WTC11 (cell line): Measurements from ENCODE around the gene MAP3K14. TPM values are rescaled to one million over a fixed set of nuclear protein-coding genes. Genes with fewer than 3 reads are reported as not detected.

ENCODE experiments used
- ATAC-seq: fragments of 200-7000 bp; cut with Tn5 transposase; 2 replicates; pipeline ENCODE4 v1.10.0; 2021; ENCODE audit warnings: mild to moderate bottlenecking, moderate library complexity
- CTCF ChIA-PET: fragments of 300-600 bp; sonication (Branson Sonifier 250); formaldehyde crosslinking; loops from one replicate; lab custom pipeline; 2021; ENCODE audit warnings: antibody characterized with exemption; lab: Charles Lee
- POLR2A ChIA-PET: fragments of 350-600 bp; sonication (Branson Sonifier 250); formaldehyde crosslinking; loops from one replicate; lab custom pipeline; 2021; ENCODE audit warnings: antibody characterized with exemption; lab: Charles Lee
- DNase-seq: peaks from one replicate; pipeline ENCODE4 v3.0.0; 2021; ENCODE audit warnings: low spot score
- H3K27ac Mint-ChIP-seq: 2 replicates; pipeline ENCODE4 v1.8.0; 2021; ENCODE audit warnings: mixed read lengths
- H3K27me3 Mint-ChIP-seq: 2 replicates; pipeline ENCODE4 v1.8.0; 2021; ENCODE audit warnings: low read depth, mild to moderate bottlenecking, moderate library complexity, mixed read lengths
- H3K36me3 Mint-ChIP-seq: 2 replicates; pipeline ENCODE4 v1.8.0; 2021; ENCODE audit warnings: mixed read lengths
- H3K4me1 Mint-ChIP-seq: 2 replicates; pipeline ENCODE4 v1.8.0; 2022; ENCODE audit warnings: mixed read lengths
- H3K4me3 Mint-ChIP-seq: 2 replicates; pipeline ENCODE4 v1.8.0; 2021; ENCODE audit warnings: mild to moderate bottlenecking, moderate library complexity, mixed read lengths
- H3K9me3 Mint-ChIP-seq: 2 replicates; pipeline ENCODE4 v1.8.0; 2021; ENCODE audit warnings: mixed read lengths
- CBFB ChIP-seq: sonication (generic); formaldehyde crosslinking; IDR thresholded peaks from 2 replicates; pipeline ENCODE4 v1.8.1; 2022; ENCODE audit warnings: mild to moderate bottlenecking, low read depth, missing genetic modification reagents
- EMX1 ChIP-seq: fragments of 250-450 bp; sonication (Bioruptor Pico); IDR thresholded peaks from 2 replicates; pipeline ENCODE4 v1.8.0; 2021; ENCODE audit warnings: mild to moderate bottlenecking
- FOXJ3 ChIP-seq: sonication (generic); formaldehyde crosslinking; IDR thresholded peaks from 2 replicates; pipeline ENCODE4 v1.9.0; 2021; ENCODE audit warnings: missing genetic modification reagents, mild to moderate bottlenecking, borderline replicate concordance
- HMGA2 ChIP-seq: fragments of 250-450 bp; sonication (Bioruptor Pico); IDR thresholded peaks from 2 replicates; pipeline ENCODE4 v1.4.0; 2021; ENCODE audit warnings: mild to moderate bottlenecking, moderate library complexity
- JAZF1 ChIP-seq: fragments of 250-450 bp; sonication (Bioruptor Pico); IDR thresholded peaks from 2 replicates; pipeline ENCODE4 v1.9.0; 2021; ENCODE audit warnings: moderate library complexity, mild to moderate bottlenecking, inconsistent platforms
- MYBL2 ChIP-seq: sonication (generic); formaldehyde crosslinking; IDR thresholded peaks from 2 replicates; pipeline ENCODE4 v1.8.1; 2023; ENCODE audit warnings: mild to moderate bottlenecking, moderate library complexity, missing genetic modification reagents
- NR3C1 ChIP-seq: sonication (generic); formaldehyde crosslinking; conservative IDR thresholded peaks from 2 replicates; pipeline ENCODE4 v1.8.1; 2023; ENCODE audit warnings: low read depth, mild to moderate bottlenecking, missing genetic modification reagents
- RELA ChIP-seq: sonication (generic); formaldehyde crosslinking; IDR thresholded peaks from 2 replicates; pipeline ENCODE4 v1.8.1; 2022; ENCODE audit warnings: missing genetic modification reagents, mild to moderate bottlenecking, borderline replicate concordance
- SMAD3 ChIP-seq: sonication (generic); formaldehyde crosslinking; IDR thresholded peaks from 2 replicates; pipeline ENCODE4 v1.8.0; 2022; ENCODE audit warnings: missing genetic modification reagents, mild to moderate bottlenecking, borderline replicate concordance
- SMAD4 ChIP-seq: sonication (generic); formaldehyde crosslinking; IDR thresholded peaks from 2 replicates; pipeline ENCODE4 v1.8.0; 2022; ENCODE audit warnings: mild to moderate bottlenecking, missing genetic modification reagents
- ZNF121 ChIP-seq: sonication (generic); formaldehyde crosslinking; IDR thresholded peaks from 2 replicates; pipeline ENCODE4 v1.8.0; 2023; ENCODE audit warnings: missing genetic modification reagents
- ZNF232 ChIP-seq: sonication (generic); formaldehyde crosslinking; IDR thresholded peaks from 2 replicates; pipeline ENCODE4 v1.8.0; 2022; ENCODE audit warnings: mild to moderate bottlenecking, missing genetic modification reagents
- ZNF317 ChIP-seq: sonication (generic); formaldehyde crosslinking; IDR thresholded peaks from 2 replicates; pipeline ENCODE4 v1.8.1; 2023; ENCODE audit warnings: low read depth, mild to moderate bottlenecking, moderate library complexity, missing genetic modification reagents, borderline replicate concordance
- ZNF416 ChIP-seq: fragments of 250-450 bp; sonication (Bioruptor Pico); IDR thresholded peaks from 2 replicates; pipeline ENCODE4 v1.9.0; 2021; ENCODE audit warnings: mild to moderate bottlenecking, inconsistent platforms
- total RNA-seq: library from RNA; stranded (reverse); gene quantifications from 3 replicates; pipeline ENCODE4 v1.2.3, GENCODE V29; 2021
- TF ChIP-seq, protein P1 (sequence below): sonication (generic); formaldehyde crosslinking; IDR thresholded peaks from 2 replicates; pipeline ENCODE4 v1.8.1; 2023; ENCODE audit warnings: mild to moderate bottlenecking, missing genetic modification reagents
- TF ChIP-seq, protein P2 (sequence below): sonication (generic); formaldehyde crosslinking; IDR thresholded peaks from 2 replicates; pipeline ENCODE4 v1.8.0; 2023; ENCODE audit warnings: mild to moderate bottlenecking, missing genetic modification reagents
- TF ChIP-seq, protein P3 (sequence below): sonication (generic); formaldehyde crosslinking; IDR thresholded peaks from 2 replicates; pipeline ENCODE4 v1.8.0; 2022; ENCODE audit warnings: mild to moderate bottlenecking, missing genetic modification reagents
- TF ChIP-seq, protein P4 (sequence below): fragments of 250-450 bp; sonication (Bioruptor Pico); IDR thresholded peaks from 2 replicates; pipeline ENCODE4 v2.1.2; 2022; ENCODE audit warnings: mild to moderate bottlenecking, moderate library complexity
- TF ChIP-seq, protein P5 (sequence below): fragments of 250-450 bp; sonication (Bioruptor Pico); IDR thresholded peaks from 2 replicates; pipeline ENCODE4 v1.8.0; 2021; ENCODE audit warnings: mild to moderate bottlenecking
- TF ChIP-seq, protein P6 (sequence below): sonication (generic); formaldehyde crosslinking; IDR thresholded peaks from 2 replicates; pipeline ENCODE4 v1.8.1; 2022; ENCODE audit warnings: missing genetic modification reagents, borderline replicate concordance
- TF ChIP-seq, protein P7 (sequence below): fragments of 250-450 bp; sonication (Bioruptor Pico); IDR thresholded peaks from 2 replicates; pipeline ENCODE4 v1.9.0; 2021; ENCODE audit warnings: moderate library complexity, mild to moderate bottlenecking, inconsistent platforms, borderline replicate concordance

The MAP3K14 gene
- total RNA-seq, 1 experiment from 2014 or later = 4.0 TPM

DNA sequence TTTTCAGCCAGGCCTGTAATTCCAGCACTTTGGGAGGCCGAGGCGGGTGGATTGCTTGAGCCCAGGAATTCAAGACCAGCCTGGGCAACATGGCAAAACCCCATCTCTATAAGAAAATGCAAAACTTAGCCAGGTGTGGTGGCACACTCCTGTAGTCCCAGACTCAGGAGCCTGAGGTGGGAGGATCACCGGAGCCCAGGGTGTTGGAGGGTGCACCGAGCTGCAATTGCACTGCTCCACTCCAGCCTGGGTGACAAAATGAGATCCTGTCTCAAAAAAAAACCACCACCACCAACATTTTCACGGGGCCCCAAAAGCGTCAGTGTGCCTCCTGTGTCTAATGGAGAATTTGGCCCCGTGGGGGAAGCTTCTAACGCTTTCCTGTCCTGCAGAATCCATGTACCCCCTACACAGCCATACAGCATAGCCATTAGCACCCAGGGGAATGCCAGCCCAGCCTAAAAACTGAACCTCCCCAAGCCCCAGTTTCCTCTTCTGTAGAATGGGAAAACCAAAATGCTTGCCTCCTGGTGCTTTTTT lies 22.2 kb upstream of the MAP3K14 start:
- no peaks in the 10 kb centered on the region for H3K36me3 Mint-ChIP-seq
- CTCF ChIA-PET = interaction anchor here (1.3 to 1.7 kb wide), 2 partner anchors 25 to 62 kb away, joined by 3 to 8 read pairs; no protein-coding TSS in a partner anchor
- ATAC-seq = no peak
- POLR2A ChIA-PET = interaction anchor here (0.5 to 0.6 kb wide), 2 partner anchors 68 to 267 kb away, joined by 3 to 6 read pairs; no protein-coding TSS in a partner anchor
- peaks cover 31% of the 10 kb centered on the region for H3K27me3 Mint-ChIP-seq
- no peak for DNase-seq
- H3K27ac Mint-ChIP-seq = no peak overlapping the region
- H3K9me3 Mint-ChIP-seq = no peaks in the 10 kb centered on the region
- TF ChIP-seq MYBL2 (CRISPR knock-in tag) = no peak
- TF ChIP-seq CBFB (CRISPR knock-in tag) = no peak
- no peak for TF ChIP-seq RELA (CRISPR knock-in tag)
- TF ChIP-seq SMAD3 (CRISPR knock-in tag) = no peak
- no peak for TF ChIP-seq ZNF232 (CRISPR knock-in tag)
- no peak for TF ChIP-seq ZNF317 (CRISPR knock-in tag)
- TF ChIP-seq, protein P1, sequence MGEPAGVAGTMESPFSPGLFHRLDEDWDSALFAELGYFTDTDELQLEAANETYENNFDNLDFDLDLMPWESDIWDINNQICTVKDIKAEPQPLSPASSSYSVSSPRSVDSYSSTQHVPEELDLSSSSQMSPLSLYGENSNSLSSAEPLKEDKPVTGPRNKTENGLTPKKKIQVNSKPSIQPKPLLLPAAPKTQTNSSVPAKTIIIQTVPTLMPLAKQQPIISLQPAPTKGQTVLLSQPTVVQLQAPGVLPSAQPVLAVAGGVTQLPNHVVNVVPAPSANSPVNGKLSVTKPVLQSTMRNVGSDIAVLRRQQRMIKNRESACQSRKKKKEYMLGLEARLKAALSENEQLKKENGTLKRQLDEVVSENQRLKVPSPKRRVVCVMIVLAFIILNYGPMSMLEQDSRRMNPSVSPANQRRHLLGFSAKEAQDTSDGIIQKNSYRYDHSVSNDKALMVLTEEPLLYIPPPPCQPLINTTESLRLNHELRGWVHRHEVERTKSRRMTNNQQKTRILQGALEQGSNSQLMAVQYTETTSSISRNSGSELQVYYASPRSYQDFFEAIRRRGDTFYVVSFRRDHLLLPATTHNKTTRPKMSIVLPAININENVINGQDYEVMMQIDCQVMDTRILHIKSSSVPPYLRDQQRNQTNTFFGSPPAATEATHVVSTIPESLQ (CRISPR knock-in tag) = no peak
- TF ChIP-seq, protein P2, sequence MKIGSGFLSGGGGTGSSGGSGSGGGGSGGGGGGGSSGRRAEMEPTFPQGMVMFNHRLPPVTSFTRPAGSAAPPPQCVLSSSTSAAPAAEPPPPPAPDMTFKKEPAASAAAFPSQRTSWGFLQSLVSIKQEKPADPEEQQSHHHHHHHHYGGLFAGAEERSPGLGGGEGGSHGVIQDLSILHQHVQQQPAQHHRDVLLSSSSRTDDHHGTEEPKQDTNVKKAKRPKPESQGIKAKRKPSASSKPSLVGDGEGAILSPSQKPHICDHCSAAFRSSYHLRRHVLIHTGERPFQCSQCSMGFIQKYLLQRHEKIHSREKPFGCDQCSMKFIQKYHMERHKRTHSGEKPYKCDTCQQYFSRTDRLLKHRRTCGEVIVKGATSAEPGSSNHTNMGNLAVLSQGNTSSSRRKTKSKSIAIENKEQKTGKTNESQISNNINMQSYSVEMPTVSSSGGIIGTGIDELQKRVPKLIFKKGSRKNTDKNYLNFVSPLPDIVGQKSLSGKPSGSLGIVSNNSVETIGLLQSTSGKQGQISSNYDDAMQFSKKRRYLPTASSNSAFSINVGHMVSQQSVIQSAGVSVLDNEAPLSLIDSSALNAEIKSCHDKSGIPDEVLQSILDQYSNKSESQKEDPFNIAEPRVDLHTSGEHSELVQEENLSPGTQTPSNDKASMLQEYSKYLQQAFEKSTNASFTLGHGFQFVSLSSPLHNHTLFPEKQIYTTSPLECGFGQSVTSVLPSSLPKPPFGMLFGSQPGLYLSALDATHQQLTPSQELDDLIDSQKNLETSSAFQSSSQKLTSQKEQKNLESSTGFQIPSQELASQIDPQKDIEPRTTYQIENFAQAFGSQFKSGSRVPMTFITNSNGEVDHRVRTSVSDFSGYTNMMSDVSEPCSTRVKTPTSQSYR (CRISPR knock-in tag) = no peak
- no peak for TF ChIP-seq FOXJ3 (CRISPR knock-in tag)
- no peak overlapping the region for H3K4me3 Mint-ChIP-seq
- peaks cover 17% of the 10 kb centered on the region for H3K4me1 Mint-ChIP-seq

DNA sequence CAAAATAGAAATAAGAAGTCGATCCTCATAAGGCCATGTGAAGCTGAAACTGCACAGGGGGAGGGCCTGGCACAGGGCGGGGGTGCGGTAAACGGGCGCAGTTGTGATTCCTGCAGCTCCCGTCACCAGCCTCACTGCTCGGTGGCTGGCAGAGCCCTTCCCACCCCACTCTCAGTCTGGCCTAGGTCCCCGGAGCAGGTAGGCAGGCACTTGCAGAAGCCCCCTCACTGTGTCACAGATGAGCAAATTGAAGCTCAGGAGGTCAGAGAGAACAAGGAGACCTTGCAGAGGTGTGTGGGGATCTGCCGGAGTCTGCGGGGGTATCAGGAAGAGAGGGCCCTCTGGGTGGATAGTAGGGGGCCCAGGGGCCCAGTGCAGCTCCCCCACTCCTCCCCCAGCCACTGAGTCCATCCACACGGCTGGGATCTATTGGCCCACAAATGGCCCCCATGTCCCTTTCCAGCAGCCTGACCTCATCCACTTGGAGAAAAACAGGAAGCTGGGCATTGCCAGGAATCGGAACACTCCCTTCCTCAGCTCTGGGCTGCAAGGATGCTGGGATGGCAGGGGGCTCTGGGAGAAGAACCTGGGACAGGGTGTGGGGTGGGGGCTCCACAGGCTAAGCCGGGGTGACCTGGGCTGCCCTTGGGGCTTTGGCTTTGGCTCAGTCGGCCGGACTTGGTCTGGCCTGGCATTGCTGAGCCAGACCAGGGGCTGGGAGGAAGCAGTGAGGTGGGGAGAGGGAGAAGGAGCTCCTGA lies 21.4 kb upstream of the MAP3K14 start:
- ChIA-PET POLR2A (interaction anchor here (0.6 kb wide), 1 partner anchor 67 kb away, joined by 3 read pairs; no protein-coding TSS in a partner anchor), CTCF (interaction anchor here (1.3 to 1.7 kb wide), 3 partner anchors 22 to 61 kb away, joined by 3 to 8 read pairs (median 3); no protein-coding TSS in a partner anchor)
- H3K27me3 Mint-ChIP-seq = peaks cover 40% of the 10 kb centered on the region
- H3K36me3 Mint-ChIP-seq = no peaks in the 10 kb centered on the region
- ATAC-seq = no peak
- no peak overlapping the region for H3K4me3 Mint-ChIP-seq
- no peak for DNase-seq
- H3K4me1 Mint-ChIP-seq = peaks cover 26% of the 10 kb centered on the region
- H3K27ac Mint-ChIP-seq = no peak overlapping the region
- H3K9me3 Mint-ChIP-seq = no peaks in the 10 kb centered on the region
- TF ChIP-seq, protein P3, sequence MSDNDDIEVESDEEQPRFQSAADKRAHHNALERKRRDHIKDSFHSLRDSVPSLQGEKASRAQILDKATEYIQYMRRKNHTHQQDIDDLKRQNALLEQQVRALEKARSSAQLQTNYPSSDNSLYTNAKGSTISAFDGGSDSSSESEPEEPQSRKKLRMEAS = no peak
- TF ChIP-seq MYBL2 (CRISPR knock-in tag) = no peak
- no peak for TF ChIP-seq ZNF416 (CRISPR knock-in tag)
- no peak for TF ChIP-seq JAZF1 (CRISPR knock-in tag)
- TF ChIP-seq, protein P4, sequence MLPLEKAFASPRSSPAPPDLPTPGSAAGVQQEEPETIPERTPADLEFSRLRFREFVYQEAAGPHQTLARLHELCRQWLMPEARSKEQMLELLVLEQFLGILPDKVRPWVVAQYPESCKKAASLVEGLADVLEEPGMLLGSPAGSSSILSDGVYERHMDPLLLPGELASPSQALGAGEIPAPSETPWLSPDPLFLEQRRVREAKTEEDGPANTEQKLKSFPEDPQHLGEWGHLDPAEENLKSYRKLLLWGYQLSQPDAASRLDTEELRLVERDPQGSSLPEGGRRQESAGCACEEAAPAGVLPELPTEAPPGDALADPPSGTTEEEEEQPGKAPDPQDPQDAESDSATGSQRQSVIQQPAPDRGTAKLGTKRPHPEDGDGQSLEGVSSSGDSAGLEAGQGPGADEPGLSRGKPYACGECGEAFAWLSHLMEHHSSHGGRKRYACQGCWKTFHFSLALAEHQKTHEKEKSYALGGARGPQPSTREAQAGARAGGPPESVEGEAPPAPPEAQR (CRISPR knock-in tag) = no peak
- no peak for TF ChIP-seq EMX1 (CRISPR knock-in tag)
- TF ChIP-seq, protein P5, sequence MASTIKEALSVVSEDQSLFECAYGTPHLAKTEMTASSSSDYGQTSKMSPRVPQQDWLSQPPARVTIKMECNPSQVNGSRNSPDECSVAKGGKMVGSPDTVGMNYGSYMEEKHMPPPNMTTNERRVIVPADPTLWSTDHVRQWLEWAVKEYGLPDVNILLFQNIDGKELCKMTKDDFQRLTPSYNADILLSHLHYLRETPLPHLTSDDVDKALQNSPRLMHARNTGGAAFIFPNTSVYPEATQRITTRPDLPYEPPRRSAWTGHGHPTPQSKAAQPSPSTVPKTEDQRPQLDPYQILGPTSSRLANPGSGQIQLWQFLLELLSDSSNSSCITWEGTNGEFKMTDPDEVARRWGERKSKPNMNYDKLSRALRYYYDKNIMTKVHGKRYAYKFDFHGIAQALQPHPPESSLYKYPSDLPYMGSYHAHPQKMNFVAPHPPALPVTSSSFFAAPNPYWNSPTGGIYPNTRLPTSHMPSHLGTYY = no peak
- TF ChIP-seq, protein P6, sequence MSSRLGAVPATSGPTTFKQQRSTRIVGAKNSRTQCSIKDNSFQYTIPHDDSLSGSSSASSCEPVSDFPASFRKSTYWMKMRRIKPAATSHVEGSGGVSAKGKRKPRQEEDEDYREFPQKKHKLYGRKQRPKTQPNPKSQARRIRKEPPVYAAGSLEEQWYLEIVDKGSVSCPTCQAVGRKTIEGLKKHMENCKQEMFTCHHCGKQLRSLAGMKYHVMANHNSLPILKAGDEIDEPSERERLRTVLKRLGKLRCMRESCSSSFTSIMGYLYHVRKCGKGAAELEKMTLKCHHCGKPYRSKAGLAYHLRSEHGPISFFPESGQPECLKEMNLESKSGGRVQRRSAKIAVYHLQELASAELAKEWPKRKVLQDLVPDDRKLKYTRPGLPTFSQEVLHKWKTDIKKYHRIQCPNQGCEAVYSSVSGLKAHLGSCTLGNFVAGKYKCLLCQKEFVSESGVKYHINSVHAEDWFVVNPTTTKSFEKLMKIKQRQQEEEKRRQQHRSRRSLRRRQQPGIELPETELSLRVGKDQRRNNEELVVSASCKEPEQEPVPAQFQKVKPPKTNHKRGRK = no peak
- no peak for TF ChIP-seq ZNF121
- no peak for TF ChIP-seq SMAD4 (CRISPR knock-in tag)
- no peak for TF ChIP-seq NR3C1 (CRISPR knock-in tag)
- TF ChIP-seq, protein P7, sequence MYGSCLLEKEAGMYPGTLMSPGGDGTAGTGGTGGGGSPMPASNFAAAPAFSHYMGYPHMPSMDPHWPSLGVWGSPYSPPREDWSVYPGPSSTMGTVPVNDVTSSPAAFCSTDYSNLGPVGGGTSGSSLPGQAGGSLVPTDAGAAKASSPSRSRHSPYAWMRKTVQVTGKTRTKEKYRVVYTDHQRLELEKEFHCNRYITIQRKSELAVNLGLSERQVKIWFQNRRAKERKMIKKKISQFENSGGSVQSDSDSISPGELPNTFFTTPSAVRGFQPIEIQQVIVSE = no peak
- TF ChIP-seq FOXJ3 (CRISPR knock-in tag) = no peak
- no peak for TF ChIP-seq HMGA2 (CRISPR knock-in tag)
